ENCODE measurements around the gene TAF1B. TPM values are rescaled to one million over a fixed set of nuclear protein-coding genes. Genes with fewer than 3 reads are reported as not detected.

The TAF1B gene
- total RNA-seq, 4 donors from 2014 or later, result 0.80 to 18.9 (median 4.4) TPM; not detected in 1

GRCh38 chr2:9961013-9961412 lies 117.7 kb downstream of the TAF1B start:
- DNase-seq, result no peak
- H3K9me3 ChIP-seq, result no peaks in the 10 kb centered on the region
- intact Hi-C loops (cut with DNase I; ENCODE audit: low total_unique reads) (loop anchor here (1.0 kb wide), 1 partner anchor 19 kb away; no protein-coding TSS in a partner anchor), in situ Hi-C loops (cut with MboI; ENCODE audit: low pct_ligation_motif_present in 1 of 4, low pct_unique_long_range_greater_than_20kb in 1 of 4, low sequenced_read_pairs in 3 of 4) (no loop called here)
- 80 to 83% methylated on average over 9 to 10 of the region's 10 CpGs for WGBS, 2 donors (ENCODE audit: low coverage in 1 of 2)
- TF ChIP-seq POLR2AphosphoS5 (IDR thresholded peaks at IDR 0.05) (no peak), POLR2A (IDR thresholded peaks at IDR 0.05) (no peak), EP300 (IDR thresholded peaks at IDR 0.05; ENCODE audit: low read depth) (no peak), CTCF (IDR thresholded peaks at IDR 0.05) (no peak)
- H3K4me1 ChIP-seq, result no peaks in the 10 kb centered on the region
- no peak overlapping the region for H3K4me3 ChIP-seq
- H3K36me3 ChIP-seq, result no peaks in the 10 kb centered on the region
- peaks cover 9% of the 10 kb centered on the region for H3K27me3 ChIP-seq
- no peak overlapping the region for H3K27ac ChIP-seq

DNA sequence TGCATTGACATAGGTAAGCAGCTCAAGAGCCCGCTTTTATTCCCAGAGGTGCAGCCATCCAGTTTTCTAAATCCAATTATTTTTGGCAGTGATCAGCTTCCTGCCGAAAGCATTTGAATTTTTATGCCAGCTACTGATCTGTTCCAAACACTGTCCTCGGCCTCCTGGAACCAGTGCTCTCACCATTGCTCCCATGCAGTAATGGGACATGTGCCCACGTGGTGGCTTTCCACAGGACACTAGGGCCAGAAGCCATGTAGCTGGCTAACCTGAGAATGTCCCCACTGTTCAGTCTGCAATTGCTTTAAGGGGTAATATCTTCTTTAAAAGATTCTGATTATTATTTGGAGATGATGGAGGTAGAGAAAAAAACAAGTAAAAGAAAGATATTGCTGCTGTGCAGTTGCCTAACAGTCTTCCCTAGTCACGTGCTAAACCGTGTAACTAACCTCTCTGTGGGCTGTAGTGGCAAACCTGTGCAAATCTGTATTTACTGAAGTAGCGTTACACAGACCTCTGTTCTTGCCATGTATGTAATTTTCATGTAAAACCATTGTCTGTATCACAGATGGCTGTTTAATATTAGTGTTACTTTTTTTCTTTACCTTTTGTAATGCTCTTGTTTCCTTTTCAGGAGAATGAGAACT lies 121.2 kb downstream of the TAF1B start:
- Histone ChIP-seq H3K4me3 (no peak overlapping the region), H3K27me3 (no peaks in the 10 kb centered on the region), H3K27ac (no peak overlapping the region), H3K4me1 (no peaks in the 10 kb centered on the region), H3K36me3 (no peaks in the 10 kb centered on the region), H3K9me3 (no peaks in the 10 kb centered on the region)
- no peak for DNase-seq
- 93 to 94% methylated on average over 6 to 7 of the region's 7 CpGs for WGBS, 2 donors (ENCODE audit: low coverage in 1 of 2)
- TF ChIP-seq POLR2A (IDR thresholded peaks at IDR 0.05) (no peak), CTCF (IDR thresholded peaks at IDR 0.05) (no peak), EP300 (IDR thresholded peaks at IDR 0.05; ENCODE audit: low read depth) (no peak), POLR2AphosphoS5 (IDR thresholded peaks at IDR 0.05) (no peak)
- in situ Hi-C loops (cut with MboI; ENCODE audit: low pct_ligation_motif_present in 1 of 4, low pct_unique_long_range_greater_than_20kb in 1 of 4, low sequenced_read_pairs in 3 of 4) (no loop called here), intact Hi-C loops (cut with DNase I; ENCODE audit: low total_unique reads) (no loop called here)

DNA sequence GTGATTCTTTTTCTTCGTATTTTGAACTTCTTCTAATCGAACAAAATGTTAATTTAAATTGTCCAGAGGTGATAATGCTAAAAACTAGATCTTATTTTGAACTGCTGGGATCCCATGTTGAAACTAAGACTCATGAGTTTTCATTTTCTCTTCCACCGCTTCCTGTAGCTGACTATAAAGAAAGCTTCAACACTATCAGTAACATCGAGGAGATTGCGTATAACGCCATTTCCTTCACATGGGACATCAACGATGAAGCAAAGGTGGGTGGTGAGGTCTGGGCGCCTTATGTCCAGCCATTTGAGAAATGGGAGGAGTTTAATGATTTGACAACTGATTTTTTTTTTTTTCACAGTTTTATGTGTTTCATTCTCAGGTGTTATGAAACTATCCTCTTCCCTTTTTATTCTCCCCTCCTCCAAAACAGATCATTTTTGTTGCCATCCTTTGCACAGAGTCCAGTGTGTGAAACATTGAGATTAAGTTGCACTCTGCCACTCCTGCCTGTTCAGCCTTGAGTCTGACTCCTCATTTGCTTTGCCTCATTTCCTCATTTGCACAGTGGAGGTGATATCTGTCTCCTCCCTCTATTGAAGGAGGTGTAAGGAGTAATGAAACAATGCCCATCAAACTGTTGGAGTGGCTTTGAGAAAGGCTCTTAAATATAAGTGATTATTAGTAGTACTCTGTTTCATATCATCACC lies 122.0 kb downstream of the TAF1B start:
- H3K4me1 ChIP-seq, result no peaks in the 10 kb centered on the region
- no peak for TF ChIP-seq CTCF (IDR thresholded peaks at IDR 0.05)
- intact Hi-C loops (cut with DNase I; ENCODE audit: low total_unique reads), result no loop called here
- H3K27me3 ChIP-seq, result no peaks in the 10 kb centered on the region
- no peaks in the 10 kb centered on the region for H3K9me3 ChIP-seq
- 86 to 92% methylated on average over 6 to 8 of the region's 8 CpGs for WGBS, 2 donors (ENCODE audit: low coverage in 1 of 2)
- DNase-seq, result no peak
- in situ Hi-C loops (cut with MboI; ENCODE audit: low pct_ligation_motif_present in 1 of 4, low pct_unique_long_range_greater_than_20kb in 1 of 4, low sequenced_read_pairs in 3 of 4), result no loop called here
- H3K36me3 ChIP-seq, result no peaks in the 10 kb centered on the region
- no peak overlapping the region for H3K27ac ChIP-seq
- no peak overlapping the region for H3K4me3 ChIP-seq

- no peaks in the 10 kb centered on the region for H3K27me3 ChIP-seq
- H3K9me3 ChIP-seq, result no peaks in the 10 kb centered on the region
- no peak for DNase-seq
- in situ Hi-C loops (cut with MboI; ENCODE audit: low pct_ligation_motif_present in 1 of 4, low pct_unique_long_range_greater_than_20kb in 1 of 4, low sequenced_read_pairs in 3 of 4), result no loop called here
- intact Hi-C loops (cut with DNase I; ENCODE audit: low total_unique reads), result no loop called here
- no peak overlapping the region for H3K4me3 ChIP-seq
- H3K4me1 ChIP-seq, result no peaks in the 10 kb centered on the region
- no peak overlapping the region for H3K27ac ChIP-seq
- TF ChIP-seq CTCF (IDR thresholded peaks at IDR 0.05), result no peak
- TF ChIP-seq POLR2A (IDR thresholded peaks at IDR 0.05), result no peak
- TF ChIP-seq POLR2AphosphoS5 (IDR thresholded peaks at IDR 0.05), result no peak
- TF ChIP-seq EP300 (IDR thresholded peaks at IDR 0.05; ENCODE audit: low read depth), result no peak
- no peaks in the 10 kb centered on the region for H3K36me3 ChIP-seq
- WGBS, 2 donors (ENCODE audit: low coverage in 1 of 2), result 71 to 72% methylated on average over 2 to 3 of the region's 3 CpGs
These were observed 123.3 kb downstream of the TAF1B start for GRCh38 chr2:9966491-9967022.

Data from transverse colon (tissue), 4 donors.